ENCODE measurements around the gene PID1. TPM values are rescaled to one million over a fixed set of nuclear protein-coding genes. Genes with fewer than 3 reads are reported as not detected.

PID1 gene
- total RNA-seq, 2 donors from 2014 or later = not detected

DNA sequence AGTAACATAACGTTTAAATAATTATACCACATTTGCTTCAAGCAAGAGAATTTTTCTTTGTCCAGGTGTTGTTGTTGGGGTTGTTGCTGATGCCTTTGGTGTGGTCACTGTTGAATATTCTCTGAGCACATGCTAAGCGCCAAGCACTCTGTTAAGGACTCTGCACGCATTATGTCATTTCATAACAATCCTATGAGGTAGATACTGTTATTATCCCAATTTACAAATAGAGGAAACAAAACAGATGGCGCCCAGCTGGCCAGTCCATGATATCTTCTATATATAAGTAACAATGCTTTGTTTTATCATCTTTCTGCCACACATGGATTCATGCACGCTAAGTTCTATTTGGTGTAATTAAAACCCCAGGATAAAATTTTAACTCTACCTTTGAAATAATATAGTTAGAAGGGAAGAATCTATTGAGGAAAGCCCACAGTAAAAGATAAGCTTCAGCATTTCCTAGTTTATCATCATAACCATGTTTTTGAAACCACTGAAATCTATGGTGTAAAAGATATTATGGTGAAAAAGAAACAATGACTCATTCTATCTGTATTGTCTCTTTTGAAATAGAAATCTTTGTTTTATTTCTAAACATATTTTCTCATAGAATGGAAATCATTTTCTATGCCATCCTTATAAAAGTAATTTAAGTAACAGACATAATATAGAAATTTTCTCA is 199.7 kb downstream of the PID1 start:
- no peaks in the 10 kb centered on the region for H3K4me1 Mint-ChIP-seq (ENCODE audit: low read depth in 2 of 2)
- no peaks in the 10 kb centered on the region for H3K36me3 Mint-ChIP-seq
- H3K4me3 Mint-ChIP-seq = no peak overlapping the region
- ATAC-seq (no peak), DNase-seq (ENCODE audit: low spot score) (no peak)
- peaks cover 19% of the 10 kb centered on the region for H3K9me3 Mint-ChIP-seq
- no peaks in the 10 kb centered on the region for H3K27me3 Mint-ChIP-seq
- H3K27ac Mint-ChIP-seq = no peak overlapping the region

DNA sequence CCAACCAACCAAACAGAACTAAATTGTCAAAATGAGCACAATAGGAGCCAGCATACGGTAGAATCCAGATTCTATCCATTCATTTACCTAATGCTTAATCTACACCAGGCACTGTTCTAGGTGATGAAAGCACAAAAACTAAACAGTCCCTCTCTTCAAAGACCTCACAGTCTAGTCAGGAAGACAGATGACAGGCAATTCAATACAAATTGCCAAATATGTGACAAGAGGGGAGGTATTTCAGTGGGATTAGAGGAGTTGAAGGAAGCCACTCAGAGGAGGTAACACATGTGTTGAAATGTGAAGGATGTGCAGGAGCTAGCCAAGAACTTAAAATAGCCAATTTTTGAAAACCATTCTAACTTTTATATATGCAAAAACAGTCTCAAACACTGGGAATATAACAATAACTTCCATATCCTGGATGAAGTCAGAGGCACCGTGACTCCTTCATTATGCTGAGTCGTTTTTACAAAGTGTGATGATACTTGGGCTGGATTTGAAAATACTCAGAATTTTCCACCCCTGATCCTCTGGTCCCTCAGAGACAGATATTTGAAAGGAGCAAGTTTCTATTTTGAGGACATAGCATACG is 204.9 kb downstream of the PID1 start:
- Mint-ChIP-seq H3K4me3 (no peak overlapping the region), H3K36me3 (no peaks in the 10 kb centered on the region), H3K27ac (no peak overlapping the region), H3K4me1 (ENCODE audit: low read depth in 2 of 2) (no peaks in the 10 kb centered on the region), H3K27me3 (no peaks in the 10 kb centered on the region), H3K9me3 (peaks cover 18% of the 10 kb centered on the region)
- ATAC-seq = no peak
- DNase-seq (ENCODE audit: low spot score) = no peak

DNA sequence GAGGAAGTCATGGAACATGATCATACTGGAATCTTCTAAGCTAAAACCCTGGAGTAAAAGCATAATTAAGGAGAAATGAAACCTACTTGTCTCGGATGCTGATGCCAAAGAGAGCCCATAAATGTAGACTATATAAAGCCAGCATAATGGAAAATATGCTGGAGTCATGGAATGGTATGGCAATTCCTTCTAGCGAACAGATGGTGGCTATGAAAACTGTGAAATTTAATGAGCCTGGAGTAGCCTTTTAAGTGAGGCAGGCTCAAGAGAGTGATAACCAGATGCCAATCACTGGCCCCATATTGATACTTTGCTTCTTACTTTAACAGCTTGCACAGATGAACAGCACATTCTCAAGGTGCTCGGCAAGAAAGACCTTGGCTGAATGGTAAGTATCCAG is 206.3 kb downstream of the PID1 start:
- H3K36me3 Mint-ChIP-seq = no peaks in the 10 kb centered on the region
- DNase-seq (ENCODE audit: low spot score) (no peak), ATAC-seq (no peak)
- H3K9me3 Mint-ChIP-seq = peaks cover 23% of the 10 kb centered on the region
- no peaks in the 10 kb centered on the region for H3K27me3 Mint-ChIP-seq
- H3K27ac Mint-ChIP-seq = no peak overlapping the region
- no peaks in the 10 kb centered on the region for H3K4me1 Mint-ChIP-seq (ENCODE audit: low read depth in 2 of 2)
- no peak overlapping the region for H3K4me3 Mint-ChIP-seq

DNA sequence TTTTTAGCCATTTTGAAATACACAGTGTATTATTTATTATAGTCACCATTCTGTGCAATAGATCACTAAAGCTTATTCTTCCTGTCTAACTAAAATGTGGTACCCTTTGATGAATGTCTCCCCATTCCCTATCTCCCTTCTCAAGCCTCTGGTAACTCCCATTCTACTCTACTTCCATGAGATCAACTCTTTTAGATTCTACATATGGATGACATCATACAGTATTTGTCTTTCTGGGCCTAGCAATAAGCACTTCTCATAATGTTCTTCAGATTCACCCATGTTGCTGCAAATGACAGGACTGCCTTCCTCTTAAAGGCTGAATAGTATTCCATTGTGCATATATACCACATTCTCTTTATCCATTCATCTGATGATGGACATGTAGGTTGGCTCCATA is 210.9 kb downstream of the PID1 start:
- H3K27ac Mint-ChIP-seq = no peak overlapping the region
- peaks cover 21% of the 10 kb centered on the region for H3K9me3 Mint-ChIP-seq
- no peaks in the 10 kb centered on the region for H3K4me1 Mint-ChIP-seq (ENCODE audit: low read depth in 2 of 2)
- DNase-seq (ENCODE audit: low spot score) = no peak
- H3K27me3 Mint-ChIP-seq = no peaks in the 10 kb centered on the region
- no peaks in the 10 kb centered on the region for H3K36me3 Mint-ChIP-seq
- no peak for ATAC-seq
- H3K4me3 Mint-ChIP-seq = no peak overlapping the region

DNA sequence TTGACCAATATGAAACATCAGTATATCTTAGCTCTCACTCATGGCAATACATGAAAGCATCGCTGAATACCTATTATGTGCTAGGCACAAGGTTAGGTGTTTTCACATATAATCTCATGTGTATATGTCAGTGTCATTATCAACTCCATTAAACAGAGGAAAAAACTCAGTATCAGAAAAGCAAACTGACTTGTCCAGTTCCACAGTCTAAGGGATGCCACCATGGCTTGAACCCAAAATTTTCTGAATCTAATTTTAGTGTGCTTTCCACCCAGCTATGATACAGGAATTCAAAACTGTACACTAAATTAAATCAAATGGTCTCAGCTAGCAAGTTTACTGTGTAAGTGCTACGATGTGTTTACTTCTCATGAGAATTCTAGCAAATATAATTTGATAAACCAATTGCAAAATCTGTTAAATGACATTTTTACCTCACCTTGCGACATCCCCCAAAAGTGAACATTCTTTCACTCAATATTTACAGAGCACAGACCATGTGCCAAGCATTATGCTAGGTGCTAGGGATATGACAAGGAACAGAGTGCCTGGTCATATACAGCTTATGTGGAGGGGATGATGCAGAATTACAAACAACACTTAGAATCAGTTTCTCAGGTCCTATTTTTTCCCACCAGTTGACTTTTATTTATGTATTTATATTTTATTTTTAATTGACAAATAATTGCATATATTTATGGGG is 211.6 kb downstream of the PID1 start:
- no peak overlapping the region for H3K4me3 Mint-ChIP-seq

DNA sequence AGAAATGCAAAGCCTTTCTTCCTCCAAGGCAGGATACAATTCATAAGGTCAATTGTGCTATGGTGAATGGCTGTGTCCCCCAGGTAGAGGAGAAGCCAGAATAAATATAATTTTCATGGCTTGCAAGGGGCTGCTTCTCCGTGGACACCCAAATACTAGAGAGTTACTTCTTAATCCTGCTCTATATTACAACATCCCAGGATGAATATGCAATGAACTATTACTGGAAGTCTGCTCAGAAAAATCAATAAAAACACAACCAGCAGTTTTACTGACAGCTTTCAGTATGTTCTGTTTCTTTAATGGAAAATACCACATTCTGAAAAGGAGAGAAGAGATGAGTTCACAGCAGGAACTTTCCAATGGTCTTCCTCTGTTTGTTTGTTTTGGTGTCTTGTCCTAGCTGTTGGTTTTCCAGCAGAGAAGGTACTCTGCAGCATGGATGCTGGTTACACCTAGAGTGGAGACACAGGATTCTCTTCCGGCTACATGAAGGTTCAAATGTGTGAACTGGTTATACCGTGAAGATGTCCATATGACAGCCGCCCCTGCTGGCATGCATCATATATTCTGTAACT is 213.0 kb downstream of the PID1 start:
- no peaks in the 10 kb centered on the region for H3K4me1 Mint-ChIP-seq (ENCODE audit: low read depth in 2 of 2)
- no peak overlapping the region for H3K27ac Mint-ChIP-seq
- no peak for DNase-seq (ENCODE audit: low spot score)
- peaks cover 21% of the 10 kb centered on the region for H3K9me3 Mint-ChIP-seq
- H3K4me3 Mint-ChIP-seq = no peak overlapping the region
- H3K36me3 Mint-ChIP-seq = no peaks in the 10 kb centered on the region
- no peaks in the 10 kb centered on the region for H3K27me3 Mint-ChIP-seq
- ATAC-seq = no peak

More for the DNA sequence above, 211.6 kb downstream of the PID1 start:
- Mint-ChIP-seq H3K36me3 (no peaks in the 10 kb centered on the region), H3K4me1 (ENCODE audit: low read depth in 2 of 2) (no peaks in the 10 kb centered on the region), H3K27me3 (no peaks in the 10 kb centered on the region), H3K9me3 (peaks cover 21% of the 10 kb centered on the region), H3K27ac (no peak overlapping the region)
- no peak for ATAC-seq
- DNase-seq (ENCODE audit: low spot score) = no peak

DNA sequence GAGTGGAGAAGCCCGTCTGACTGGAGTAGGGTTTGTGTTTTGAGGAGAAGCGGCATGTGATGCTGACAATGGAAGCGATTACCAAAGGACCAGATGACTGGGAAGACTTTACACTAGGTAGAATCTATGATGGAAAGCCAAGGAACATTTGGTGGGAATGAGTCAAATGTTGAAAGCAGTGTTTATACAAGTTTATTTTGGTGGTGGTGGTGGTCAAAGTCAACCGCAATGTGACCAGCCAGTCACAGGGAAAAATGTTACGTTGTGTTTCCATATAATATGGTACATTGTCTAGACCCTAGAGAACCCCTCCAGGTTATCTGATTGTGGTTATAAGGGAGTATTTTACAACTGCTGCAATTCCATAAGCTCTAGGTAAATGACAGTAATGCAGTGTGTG is 216.8 kb downstream of the PID1 start:
- Mint-ChIP-seq H3K4me3 (no peak overlapping the region), H3K27me3 (no peaks in the 10 kb centered on the region), H3K27ac (no peak overlapping the region), H3K36me3 (no peaks in the 10 kb centered on the region), H3K4me1 (ENCODE audit: low read depth in 2 of 2) (no peaks in the 10 kb centered on the region), H3K9me3 (peaks cover 18% of the 10 kb centered on the region)
- ATAC-seq = no peak
- no peak for DNase-seq (ENCODE audit: low spot score)

DNA sequence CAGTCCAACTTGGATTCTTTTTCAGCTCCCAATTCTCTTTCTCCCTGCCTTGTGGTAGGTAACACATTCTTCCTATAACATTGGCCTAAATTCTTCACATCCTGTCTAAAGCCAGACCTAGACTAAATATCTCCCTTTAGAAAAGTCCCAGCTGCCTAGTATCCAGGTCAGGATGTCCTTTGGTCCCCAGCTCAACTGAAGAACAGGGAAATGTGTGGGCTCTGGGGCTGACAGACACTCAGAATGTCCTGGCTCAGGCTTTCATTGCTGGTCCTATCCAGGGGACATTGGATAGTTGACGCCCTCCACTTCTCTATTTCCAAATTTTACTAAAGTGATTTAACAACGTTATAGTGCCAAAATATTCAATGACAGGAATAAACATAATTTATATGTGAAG is 219.3 kb downstream of the PID1 start:
- Mint-ChIP-seq H3K36me3 (no peaks in the 10 kb centered on the region), H3K27me3 (no peaks in the 10 kb centered on the region), H3K4me1 (ENCODE audit: low read depth in 2 of 2) (no peaks in the 10 kb centered on the region), H3K27ac (no peak overlapping the region), H3K9me3 (peaks cover 19% of the 10 kb centered on the region), H3K4me3 (no peak overlapping the region)
- ATAC-seq (no peak), DNase-seq (ENCODE audit: low spot score) (no peak)

DNA sequence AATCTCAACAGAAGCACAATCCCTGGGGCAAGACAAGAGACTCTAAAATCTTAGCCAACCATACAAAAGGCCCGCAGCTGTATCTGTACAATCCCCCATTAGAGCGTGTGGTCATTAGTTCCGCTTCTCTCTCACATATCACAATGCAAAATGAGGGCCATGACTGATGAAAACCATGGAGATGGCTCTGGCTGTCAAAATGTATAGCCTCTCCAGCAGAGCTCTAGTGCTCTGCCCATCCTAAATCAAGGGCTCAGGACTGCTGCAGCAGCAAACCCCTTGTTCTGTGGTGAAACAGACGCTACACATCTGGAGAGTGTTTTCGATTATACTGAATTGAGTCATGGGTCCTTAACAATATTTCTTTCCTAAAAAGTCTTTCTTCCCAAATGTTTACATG is 221.0 kb downstream of the PID1 start:
- no peaks in the 10 kb centered on the region for H3K27me3 Mint-ChIP-seq
- H3K36me3 Mint-ChIP-seq = no peaks in the 10 kb centered on the region
- H3K4me1 Mint-ChIP-seq (ENCODE audit: low read depth in 2 of 2) = no peaks in the 10 kb centered on the region
- H3K9me3 Mint-ChIP-seq = peaks cover 17% of the 10 kb centered on the region
- ATAC-seq (no peak), DNase-seq (ENCODE audit: low spot score) (no peak)
- no peak overlapping the region for H3K27ac Mint-ChIP-seq
- no peak overlapping the region for H3K4me3 Mint-ChIP-seq

DNA sequence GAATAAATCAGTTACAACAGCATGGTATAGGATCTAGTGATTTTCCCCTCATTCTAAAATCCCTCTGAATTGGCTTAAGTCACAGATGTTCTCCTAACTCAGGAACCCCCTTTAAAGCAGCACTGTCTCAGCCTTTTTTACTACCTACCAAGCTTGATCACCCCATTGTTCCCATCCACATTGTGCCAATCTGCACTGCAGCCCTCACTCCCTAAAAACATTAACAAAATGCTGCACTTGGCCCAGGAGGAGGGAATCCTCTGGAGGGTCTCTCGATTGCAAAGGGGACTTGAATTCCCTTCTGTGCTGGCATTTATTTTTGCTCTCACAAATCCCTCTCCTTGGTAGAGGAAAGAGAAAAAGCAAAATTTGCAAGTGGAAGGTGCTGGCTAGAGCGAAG is 223.0 kb downstream of the PID1 start:
- Mint-ChIP-seq H3K4me1 (ENCODE audit: low read depth in 2 of 2) (no peaks in the 10 kb centered on the region), H3K4me3 (no peak overlapping the region), H3K36me3 (no peaks in the 10 kb centered on the region), H3K27me3 (no peaks in the 10 kb centered on the region), H3K9me3 (peaks cover 12% of the 10 kb centered on the region), H3K27ac (no peak overlapping the region)
- no peak for DNase-seq (ENCODE audit: low spot score)
- ATAC-seq = no peak

DNA sequence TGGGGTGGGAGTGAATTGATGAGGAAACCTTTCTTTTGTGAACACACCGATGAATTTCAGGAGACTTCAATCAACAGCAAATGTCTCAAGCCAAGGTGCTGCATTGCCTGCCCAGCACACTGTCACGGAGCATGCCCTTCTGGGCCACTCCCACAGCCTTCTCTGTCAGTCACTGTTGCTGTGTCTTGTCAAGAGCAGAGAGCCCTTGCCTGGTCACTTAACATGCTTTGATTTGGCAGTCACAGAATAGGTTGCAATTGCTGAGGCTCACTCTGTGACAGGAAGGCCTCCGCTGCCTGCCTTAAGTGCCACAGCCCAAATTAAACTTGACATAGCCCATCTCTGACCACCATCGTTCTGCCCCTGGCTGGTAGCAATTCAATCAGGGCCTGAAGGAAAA is 225.4 kb downstream of the PID1 start:
- no peaks in the 10 kb centered on the region for H3K4me1 Mint-ChIP-seq (ENCODE audit: low read depth in 2 of 2)
- ATAC-seq (no peak), DNase-seq (ENCODE audit: low spot score) (no peak)
- H3K9me3 Mint-ChIP-seq = peaks cover 7% of the 10 kb centered on the region
- no peaks in the 10 kb centered on the region for H3K36me3 Mint-ChIP-seq
- H3K4me3 Mint-ChIP-seq = no peak overlapping the region
- no peaks in the 10 kb centered on the region for H3K27me3 Mint-ChIP-seq
- H3K27ac Mint-ChIP-seq = no peak overlapping the region

DNA sequence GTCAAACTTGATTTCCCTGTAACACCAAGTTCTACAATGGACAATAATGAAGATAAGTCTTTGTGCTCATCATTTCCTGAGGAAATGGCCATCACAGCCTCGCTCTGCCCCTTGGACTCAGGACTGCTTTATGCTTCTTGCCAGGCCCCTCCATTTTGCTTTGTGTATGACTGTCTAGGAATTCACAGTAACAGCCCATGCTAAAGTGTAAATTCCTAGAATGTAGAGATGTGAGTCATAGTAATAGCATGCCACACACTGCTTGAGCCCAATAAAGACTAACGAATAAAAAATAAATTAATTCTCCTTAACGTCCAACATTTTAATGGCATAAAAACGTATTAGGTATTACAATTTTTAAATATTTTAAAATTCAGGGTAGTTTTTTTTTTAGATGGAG is 226.5 kb downstream of the PID1 start:
- no peaks in the 10 kb centered on the region for H3K4me1 Mint-ChIP-seq (ENCODE audit: low read depth in 2 of 2)
- no peak overlapping the region for H3K27ac Mint-ChIP-seq
- ATAC-seq (no peak), DNase-seq (ENCODE audit: low spot score) (no peak)
- H3K9me3 Mint-ChIP-seq = peaks cover 7% of the 10 kb centered on the region
- no peak overlapping the region for H3K4me3 Mint-ChIP-seq
- H3K27me3 Mint-ChIP-seq = no peaks in the 10 kb centered on the region
- no peaks in the 10 kb centered on the region for H3K36me3 Mint-ChIP-seq

DNA sequence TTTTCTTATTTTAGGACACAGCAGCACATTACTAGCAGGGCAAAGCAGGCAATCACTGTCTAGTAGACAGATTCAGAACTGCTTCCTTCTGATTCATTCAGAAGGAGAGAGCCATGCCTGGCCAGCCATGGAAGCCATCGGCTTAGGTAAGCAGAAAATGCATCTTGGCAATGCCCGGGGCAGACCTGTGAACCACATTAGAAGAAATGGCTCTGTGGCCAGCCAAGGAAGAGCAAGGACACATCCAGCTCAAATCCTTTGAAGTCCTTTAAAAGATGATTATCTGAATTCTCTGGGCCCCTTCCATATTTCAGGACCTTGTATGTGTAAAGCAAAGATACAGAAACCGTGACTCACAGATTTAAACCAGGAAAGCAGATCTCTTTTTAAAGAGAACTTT is 227.4 kb downstream of the PID1 start:
- DNase-seq (ENCODE audit: low spot score) (no peak), ATAC-seq (no peak)
- no peak overlapping the region for H3K4me3 Mint-ChIP-seq
- no peaks in the 10 kb centered on the region for H3K4me1 Mint-ChIP-seq (ENCODE audit: low read depth in 2 of 2)
- no peak overlapping the region for H3K27ac Mint-ChIP-seq
- H3K9me3 Mint-ChIP-seq = peaks cover 7% of the 10 kb centered on the region
- H3K36me3 Mint-ChIP-seq = no peaks in the 10 kb centered on the region
- no peaks in the 10 kb centered on the region for H3K27me3 Mint-ChIP-seq

DNA sequence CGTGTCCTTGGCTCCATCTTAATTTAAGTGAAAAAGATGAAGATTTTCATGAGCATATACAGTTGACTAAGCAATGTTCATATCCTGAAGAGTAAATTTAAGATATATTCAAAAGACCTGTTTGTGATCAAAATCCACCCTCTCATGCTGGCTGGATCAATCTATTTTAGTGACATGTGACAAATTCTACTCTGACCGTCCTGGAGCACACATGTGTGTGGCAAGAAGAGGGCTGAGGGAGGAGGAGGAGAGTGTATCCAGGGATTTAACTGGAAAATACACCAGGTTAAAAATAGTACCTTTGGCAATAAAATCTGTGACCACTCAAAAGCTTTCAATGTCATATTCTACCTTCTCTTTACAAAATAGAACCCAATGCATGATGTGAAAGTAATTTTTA is 228.7 kb downstream of the PID1 start:
- Mint-ChIP-seq H3K4me1 (ENCODE audit: low read depth in 2 of 2) (no peaks in the 10 kb centered on the region), H3K9me3 (peaks cover 9% of the 10 kb centered on the region), H3K4me3 (no peak overlapping the region), H3K36me3 (no peaks in the 10 kb centered on the region), H3K27me3 (no peaks in the 10 kb centered on the region), H3K27ac (no peak overlapping the region)
- ATAC-seq (no peak), DNase-seq (ENCODE audit: low spot score) (no peak)

All from natural killer cell treated with Interleukin-12 subunit alpha and Interleukin-12 subunit beta and Interleukin-15 and Interleukin-18, amount 100 ng/mL, for 72 hours (primary cell).